Mesothelial cell of epicardium (in vitro differentiated cells): ENCODE data around the gene CRYBA4. TPM values are rescaled to one million over a fixed set of nuclear protein-coding genes. Genes with fewer than 3 reads are reported as not detected.

ENCODE experiments used
- DNase-seq, 2 experiments: peaks; one replicate each; pipeline ENCODE4 v3.0.0; 2021; ENCODE audit warnings: low spot score in 2 of 2; ENCODE audit not compliant: unreplicated experiment in 2 of 2
- H3K27ac Mint-ChIP-seq: 2 replicates; pipeline ENCODE4 v1.8.0; 2021; ENCODE audit warnings: mixed read lengths
- H3K27me3 Mint-ChIP-seq: 2 replicates; pipeline ENCODE4 v1.8.0; 2021; ENCODE audit warnings: low read depth, mixed read lengths
- H3K36me3 Mint-ChIP-seq: 2 replicates; pipeline ENCODE4 v1.8.0; 2021; ENCODE audit warnings: mixed read lengths
- H3K4me1 Mint-ChIP-seq: 2 replicates; pipeline ENCODE4 v1.8.0; 2021; ENCODE audit warnings: mixed read lengths
- H3K4me3 Mint-ChIP-seq: 2 replicates; pipeline ENCODE4 v1.8.0; 2021; ENCODE audit warnings: mild to moderate bottlenecking, moderate library complexity, mixed read lengths
- H3K9me3 Mint-ChIP-seq: 2 replicates; pipeline ENCODE4 v1.8.0; 2021; ENCODE audit warnings: mixed read lengths
- total RNA-seq: library from RNA; stranded (reverse); gene quantifications from 3 replicates; pipeline ENCODE4 v1.2.1, GENCODE V29; 2021
- TF ChIP-seq, protein P1 (sequence below): fragments of 200-600 bp; sonication (generic); IDR thresholded peaks from one replicate; pipeline ENCODE4 v1.5.0; 2021; ENCODE audit warnings: antibody characterized with exemption; ENCODE audit not compliant: unreplicated experiment

The CRYBA4 gene
- total RNA-seq, 1 donor from 2014 or later, result not detected

DNA sequence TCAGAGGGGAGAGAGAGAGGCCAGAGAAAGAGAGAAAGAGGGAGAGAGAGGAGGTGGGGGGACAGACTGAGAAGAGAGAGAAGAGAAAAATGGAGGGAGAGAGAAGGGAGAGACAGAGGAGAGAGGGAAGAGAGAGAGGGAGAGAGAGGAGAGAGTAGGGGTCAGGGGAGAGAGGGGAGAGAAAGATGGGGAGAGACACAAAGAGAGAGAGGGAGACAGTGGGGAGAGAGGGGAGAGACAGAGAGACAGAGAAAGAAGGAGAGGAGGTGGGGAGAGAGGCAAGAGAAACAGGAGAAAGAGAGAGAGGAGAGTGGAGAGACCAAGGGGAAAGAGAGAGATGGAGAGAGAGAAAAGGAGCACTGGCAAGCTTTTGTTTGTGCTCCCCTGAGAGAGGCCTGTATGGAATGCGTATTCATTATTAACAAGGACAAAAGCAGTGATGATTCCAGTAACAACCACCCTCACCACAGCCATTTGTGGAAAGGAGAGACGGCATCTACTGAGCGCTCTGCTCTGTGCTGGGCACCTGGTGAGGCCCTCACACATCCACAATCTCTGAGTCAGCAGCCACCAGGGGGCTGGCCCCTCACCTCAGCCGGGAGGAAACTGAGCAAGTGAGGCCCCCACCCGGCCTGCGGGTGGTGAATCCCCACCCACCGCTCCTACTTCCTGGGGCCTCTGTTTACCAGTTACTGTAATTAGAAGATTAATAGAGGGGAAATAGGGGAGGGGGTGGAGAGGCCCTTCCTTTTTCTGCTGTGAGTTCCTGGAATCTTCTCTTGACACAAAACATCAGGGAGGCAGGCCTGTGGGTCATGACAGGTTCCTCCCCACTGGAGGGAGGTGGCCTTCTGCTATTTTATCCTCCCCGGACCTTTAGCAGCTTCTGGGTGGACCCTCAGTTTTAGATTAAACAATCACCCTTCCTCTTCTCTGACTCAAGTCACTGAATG is 21.0 kb downstream of the CRYBA4 start:
- H3K4me3 Mint-ChIP-seq, result no peak overlapping the region
- peaks cover 13% of the 10 kb centered on the region for H3K27me3 Mint-ChIP-seq
- DNase-seq, result no peak
- TF ChIP-seq, protein P1, sequence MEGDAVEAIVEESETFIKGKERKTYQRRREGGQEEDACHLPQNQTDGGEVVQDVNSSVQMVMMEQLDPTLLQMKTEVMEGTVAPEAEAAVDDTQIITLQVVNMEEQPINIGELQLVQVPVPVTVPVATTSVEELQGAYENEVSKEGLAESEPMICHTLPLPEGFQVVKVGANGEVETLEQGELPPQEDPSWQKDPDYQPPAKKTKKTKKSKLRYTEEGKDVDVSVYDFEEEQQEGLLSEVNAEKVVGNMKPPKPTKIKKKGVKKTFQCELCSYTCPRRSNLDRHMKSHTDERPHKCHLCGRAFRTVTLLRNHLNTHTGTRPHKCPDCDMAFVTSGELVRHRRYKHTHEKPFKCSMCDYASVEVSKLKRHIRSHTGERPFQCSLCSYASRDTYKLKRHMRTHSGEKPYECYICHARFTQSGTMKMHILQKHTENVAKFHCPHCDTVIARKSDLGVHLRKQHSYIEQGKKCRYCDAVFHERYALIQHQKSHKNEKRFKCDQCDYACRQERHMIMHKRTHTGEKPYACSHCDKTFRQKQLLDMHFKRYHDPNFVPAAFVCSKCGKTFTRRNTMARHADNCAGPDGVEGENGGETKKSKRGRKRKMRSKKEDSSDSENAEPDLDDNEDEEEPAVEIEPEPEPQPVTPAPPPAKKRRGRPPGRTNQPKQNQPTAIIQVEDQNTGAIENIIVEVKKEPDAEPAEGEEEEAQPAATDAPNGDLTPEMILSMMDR, result no peak
- no peaks in the 10 kb centered on the region for H3K36me3 Mint-ChIP-seq
- peak overlapping the region; percentile 68 for H3K27ac Mint-ChIP-seq
- H3K4me1 Mint-ChIP-seq, result peaks cover 56% of the 10 kb centered on the region
- no peaks in the 10 kb centered on the region for H3K9me3 Mint-ChIP-seq

GRCh38 chr22:26643418-26644100 is 21.8 kb downstream of the CRYBA4 start:
- no peak overlapping the region for H3K4me3 Mint-ChIP-seq
- peaks cover 64% of the 10 kb centered on the region for H3K4me1 Mint-ChIP-seq
- H3K27me3 Mint-ChIP-seq, result peaks cover 21% of the 10 kb centered on the region
- H3K27ac Mint-ChIP-seq, result no peak overlapping the region
- no peaks in the 10 kb centered on the region for H3K9me3 Mint-ChIP-seq
- TF ChIP-seq, protein P1, result no peak
- DNase-seq, result no peak
- H3K36me3 Mint-ChIP-seq, result no peaks in the 10 kb centered on the region

- Mint-ChIP-seq H3K27me3 (peaks cover 43% of the 10 kb centered on the region), H3K4me1 (peaks cover 69% of the 10 kb centered on the region), H3K36me3 (no peaks in the 10 kb centered on the region), H3K27ac (no peak overlapping the region), H3K4me3 (no peak overlapping the region), H3K9me3 (no peaks in the 10 kb centered on the region)
- DNase-seq, result no peak
- TF ChIP-seq, protein P1, result no peak
Observed at GRCh38 chr22:26646158-26646557, 24.4 kb downstream of the CRYBA4 start.

GRCh38 chr22:26648011-26648497 is 26.3 kb downstream of the CRYBA4 start:
- Mint-ChIP-seq H3K27me3 (peaks cover 62% of the 10 kb centered on the region), H3K27ac (no peak overlapping the region), H3K9me3 (no peaks in the 10 kb centered on the region), H3K4me3 (no peak overlapping the region), H3K4me1 (peaks cover 54% of the 10 kb centered on the region), H3K36me3 (no peaks in the 10 kb centered on the region)
- TF ChIP-seq, protein P1, result no peak
- no peak for DNase-seq

- no peak for DNase-seq
- Mint-ChIP-seq H3K36me3 (no peaks in the 10 kb centered on the region), H3K4me3 (no peak overlapping the region), H3K27me3 (peaks cover 69% of the 10 kb centered on the region), H3K9me3 (no peaks in the 10 kb centered on the region), H3K27ac (no peak overlapping the region), H3K4me1 (peaks cover 49% of the 10 kb centered on the region)
- TF ChIP-seq, protein P1, result no peak
Observed at GRCh38 chr22:26648528-26649388, 27.0 kb downstream of the CRYBA4 start.
